Natural killer cell (primary cell): ENCODE data around the gene NF1. TPM values are rescaled to one million over a fixed set of nuclear protein-coding genes. Genes with fewer than 3 reads are reported as not detected.

Source experiments
- ATAC-seq, 3 donors: fragments of 150-1000 bp in 2 of 3; fragments of 200-7000 bp in 1 of 3; cut with Tn5 transposase; 1 replicate in 1 of 3; 2 replicates in 2 of 3; pipeline ENCODE4 v1.10.0; 2021; ENCODE audit warnings: mild to moderate bottlenecking in 2 of 3, moderate library complexity in 2 of 3
- DNase-seq, 2 donors: peaks; one replicate each; pipeline versions ENCODE4 v3.0.0 to v3.0.0-alpha.2; 2013 to 2021; ENCODE audit warnings: mixed read lengths in 1 of 2
- H3K27ac ChIP-seq: one replicate; pipeline ENCODE4 v1.5.1; 2013; ENCODE audit warnings: mild to moderate bottlenecking, low read length
- H3K27me3 ChIP-seq: one replicate; pipeline ENCODE4 v1.6.1; 2013; ENCODE audit warnings: low read length; ENCODE audit not compliant: control insufficient read depth, insufficient read depth
- H3K36me3 ChIP-seq: one replicate; pipeline ENCODE4 v1.6.1; 2013; ENCODE audit warnings: low read length; ENCODE audit not compliant: control insufficient read depth, insufficient read depth
- H3K4me1 ChIP-seq: one replicate; pipeline ENCODE4 v1.6.1; 2013; ENCODE audit warnings: low read length; ENCODE audit not compliant: control insufficient read depth, insufficient read depth
- H3K4me3 ChIP-seq: one replicate; pipeline ENCODE4 v1.5.1; 2013; ENCODE audit warnings: low read length
- H3K9me3 ChIP-seq: one replicate; pipeline ENCODE4 v1.6.1; 2013; ENCODE audit warnings: low read length; ENCODE audit not compliant: control insufficient read depth, insufficient read depth
- H3K27ac Mint-ChIP-seq, 2 donors: one replicate each; pipeline ENCODE4 v1.8.0; 2022; ENCODE audit warnings: mild to moderate bottlenecking in 2 of 2, mixed read lengths in 2 of 2, moderate library complexity in 1 of 2
- H3K27me3 Mint-ChIP-seq, 2 donors: one replicate each; pipeline ENCODE4 v1.8.0; 2022; ENCODE audit warnings: low read depth in 2 of 2, mixed read lengths in 2 of 2
- H3K36me3 Mint-ChIP-seq: one replicate; pipeline ENCODE4 v1.8.0; 2022; ENCODE audit warnings: mixed read lengths
- H3K4me1 Mint-ChIP-seq, 2 donors: one replicate each; pipeline ENCODE4 v1.8.0; 2022; ENCODE audit warnings: mixed read lengths in 2 of 2
- H3K4me3 Mint-ChIP-seq: one replicate; pipeline ENCODE4 v1.8.0; 2022; ENCODE audit warnings: mild to moderate bottlenecking, moderate library complexity, mixed read lengths
- H3K9me3 Mint-ChIP-seq, 2 donors: one replicate each; pipeline ENCODE4 v1.8.0; 2022; ENCODE audit warnings: mixed read lengths in 2 of 2
- WGBS: methylation state at CpG from one replicate; pipeline ENCODE4 v1.1.7; 2013; ENCODE audit warnings: missing lambda C conversion rate; ENCODE audit not compliant: insufficient coverage; 5-methylcytosine and 5-hydroxymethylcytosine counted together
- intact Hi-C: fragments of 100-400 bp; cut with micrococcal nuclease; formaldehyde crosslinking; loops from one replicate; pipeline ENCODE4 v1.14.2; 2022
- total RNA-seq, 4 donors: library from RNA; stranded (reverse); fragments of 120-200 nt in 1 of 4; gene quantifications; one replicate each; pipeline versions ENCODE4 v1.2.3 to v1.2.4, GENCODE V29; 2013 to 2022
- TF ChIP-seq, protein P1 (sequence below): fragments of 200-600 bp; IDR thresholded peaks from one replicate; pipeline ENCODE4 v1.8.0; 2022; ENCODE audit warnings: antibody characterized with exemption

The NF1 gene
- total RNA-seq, 3 donors from 2014 or later (not counting 1 experiment from before 2014, with no cell fraction given), result 30.3 to 40.7 (median 38.8) TPM

DNA sequence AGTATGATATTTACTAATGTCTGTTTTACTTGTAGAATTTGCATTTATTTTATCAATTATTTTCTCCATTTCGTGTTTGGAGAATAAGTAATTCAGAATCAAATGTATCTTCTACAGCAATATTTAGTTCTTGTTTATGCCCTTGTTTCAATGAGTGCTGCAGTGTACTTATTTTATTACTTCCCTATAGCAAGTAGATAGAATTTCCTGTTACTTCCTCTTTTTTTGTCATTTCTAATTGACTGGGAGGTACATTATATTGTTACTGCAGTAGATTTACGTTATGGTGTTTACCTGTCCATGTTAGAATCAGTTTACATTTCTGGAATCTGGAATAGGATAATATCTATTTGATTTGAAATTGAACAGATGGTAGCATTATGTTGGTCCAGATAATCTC lies 131.1 kb downstream of the NF1 start:
- TF ChIP-seq, protein P1, sequence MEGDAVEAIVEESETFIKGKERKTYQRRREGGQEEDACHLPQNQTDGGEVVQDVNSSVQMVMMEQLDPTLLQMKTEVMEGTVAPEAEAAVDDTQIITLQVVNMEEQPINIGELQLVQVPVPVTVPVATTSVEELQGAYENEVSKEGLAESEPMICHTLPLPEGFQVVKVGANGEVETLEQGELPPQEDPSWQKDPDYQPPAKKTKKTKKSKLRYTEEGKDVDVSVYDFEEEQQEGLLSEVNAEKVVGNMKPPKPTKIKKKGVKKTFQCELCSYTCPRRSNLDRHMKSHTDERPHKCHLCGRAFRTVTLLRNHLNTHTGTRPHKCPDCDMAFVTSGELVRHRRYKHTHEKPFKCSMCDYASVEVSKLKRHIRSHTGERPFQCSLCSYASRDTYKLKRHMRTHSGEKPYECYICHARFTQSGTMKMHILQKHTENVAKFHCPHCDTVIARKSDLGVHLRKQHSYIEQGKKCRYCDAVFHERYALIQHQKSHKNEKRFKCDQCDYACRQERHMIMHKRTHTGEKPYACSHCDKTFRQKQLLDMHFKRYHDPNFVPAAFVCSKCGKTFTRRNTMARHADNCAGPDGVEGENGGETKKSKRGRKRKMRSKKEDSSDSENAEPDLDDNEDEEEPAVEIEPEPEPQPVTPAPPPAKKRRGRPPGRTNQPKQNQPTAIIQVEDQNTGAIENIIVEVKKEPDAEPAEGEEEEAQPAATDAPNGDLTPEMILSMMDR, result no peak
- Histone ChIP-seq H3K36me3 (peaks cover 9% of the 10 kb centered on the region), H3K27ac (no peak overlapping the region), H3K9me3 (no peaks in the 10 kb centered on the region), H3K4me1 (peaks cover 3% of the 10 kb centered on the region), H3K4me3 (no peak overlapping the region), H3K27me3 (no peaks in the 10 kb centered on the region)
- H3K4me1 Mint-ChIP-seq, result peaks cover 11 to 13% of the 10 kb centered on the region in 2 donors
- no peak for DNase-seq
- H3K9me3 Mint-ChIP-seq, result no peaks in the 10 kb centered on the region
- H3K4me3 Mint-ChIP-seq, result no peak overlapping the region
- 40% methylated on average over 1 of the region's 2 CpGs for WGBS
- H3K27me3 Mint-ChIP-seq, result no peaks in the 10 kb centered on the region
- ATAC-seq, result no peak
- H3K27ac Mint-ChIP-seq, result peak overlapping the region in 1 of 2 donors; percentile 64
- intact Hi-C loops, result no loop called here
- H3K36me3 Mint-ChIP-seq, result peaks cover 7% of the 10 kb centered on the region

DNA sequence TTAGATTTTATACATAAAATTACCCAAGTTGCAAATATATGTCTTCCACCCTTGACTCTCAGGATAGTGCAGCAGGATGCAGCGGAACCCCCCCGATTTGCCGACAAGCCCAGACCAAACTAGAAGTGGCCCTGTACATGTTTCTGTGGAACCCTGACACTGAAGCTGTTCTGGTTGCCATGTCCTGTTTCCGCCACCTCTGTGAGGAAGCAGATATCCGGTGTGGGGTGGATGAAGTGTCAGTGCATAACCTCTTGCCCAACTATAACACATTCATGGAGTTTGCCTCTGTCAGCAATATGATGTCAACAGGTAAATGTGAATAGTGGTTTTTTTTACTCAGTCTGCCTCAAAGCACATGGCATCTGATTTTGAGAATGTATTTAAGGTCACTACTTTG lies 131.6 kb downstream of the NF1 start:
- peak overlapping the region; percentile 4 for H3K4me3 Mint-ChIP-seq

DNA sequence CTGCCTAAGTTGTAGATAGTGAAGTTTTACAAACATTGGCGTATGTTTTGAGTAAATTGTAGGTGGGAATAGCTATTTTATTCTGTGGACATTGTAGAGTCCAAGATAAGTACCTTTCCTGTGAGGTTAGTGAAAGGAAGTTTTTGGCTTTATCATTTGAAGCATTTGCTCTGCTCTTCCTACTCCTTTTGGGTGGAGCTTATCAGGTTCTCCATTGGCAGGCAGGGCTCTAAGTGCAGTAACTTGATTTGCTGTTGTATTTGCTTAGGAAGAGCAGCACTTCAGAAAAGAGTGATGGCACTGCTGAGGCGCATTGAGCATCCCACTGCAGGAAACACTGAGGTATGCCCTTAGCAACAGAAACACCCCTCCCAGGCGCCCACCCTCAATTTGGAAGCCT lies 132.2 kb downstream of the NF1 start:
- intact Hi-C loops, result no loop called here
- no peak for DNase-seq
- TF ChIP-seq, protein P1, result no peak
- Mint-ChIP-seq H3K36me3 (peaks cover 12% of the 10 kb centered on the region), H3K27ac (peak overlapping the region in 1 of 2 donors; percentile 14), H3K4me1 (peaks cover 11 to 13% of the 10 kb centered on the region in 2 donors), H3K27me3 (no peaks in the 10 kb centered on the region), H3K4me3 (no peak overlapping the region), H3K9me3 (no peaks in the 10 kb centered on the region)
- Histone ChIP-seq H3K36me3 (peaks cover 11% of the 10 kb centered on the region), H3K4me3 (no peak overlapping the region), H3K9me3 (no peaks in the 10 kb centered on the region), H3K27ac (no peak overlapping the region), H3K27me3 (no peaks in the 10 kb centered on the region), H3K4me1 (peaks cover 3% of the 10 kb centered on the region)
- ATAC-seq, result no peak
- WGBS, result 94% methylated on average over 2 of the region's 3 CpGs

More for the DNA sequence above, 131.6 kb downstream of the NF1 start:
- Mint-ChIP-seq H3K27ac (peak overlapping the region; percentile 14 to 64), H3K9me3 (no peaks in the 10 kb centered on the region), H3K36me3 (peaks cover 7% of the 10 kb centered on the region), H3K4me1 (peaks cover 11 to 13% of the 10 kb centered on the region in 2 donors), H3K27me3 (no peaks in the 10 kb centered on the region)
- Histone ChIP-seq H3K36me3 (peaks cover 11% of the 10 kb centered on the region), H3K4me1 (peaks cover 3% of the 10 kb centered on the region), H3K27me3 (no peaks in the 10 kb centered on the region), H3K4me3 (no peak overlapping the region), H3K9me3 (no peaks in the 10 kb centered on the region), H3K27ac (no peak overlapping the region)
- ATAC-seq (no peak), DNase-seq (no peak)
- intact Hi-C loops, result no loop called here
- WGBS, result 53% methylated on average over 3 of the region's 5 CpGs
- TF ChIP-seq, protein P1, result no peak

DNA sequence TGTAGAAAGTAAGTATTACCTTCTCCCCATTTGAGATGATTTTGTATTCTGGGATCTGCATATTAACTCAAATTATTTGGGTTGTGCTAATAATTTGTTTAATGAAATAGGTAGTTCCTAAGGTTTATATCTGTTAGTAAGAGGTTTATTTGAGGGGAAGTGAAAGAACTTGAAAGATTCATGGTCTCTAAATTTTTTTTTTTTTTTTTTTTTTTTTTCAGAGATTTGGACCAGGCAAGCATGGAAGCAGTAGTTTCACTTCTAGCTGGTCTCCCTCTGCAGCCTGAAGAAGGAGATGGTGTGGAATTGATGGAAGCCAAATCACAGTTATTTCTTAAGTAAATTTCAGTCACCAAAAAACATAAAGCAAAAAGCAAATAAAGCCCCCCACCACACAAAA lies 137.1 kb downstream of the NF1 start:
- TF ChIP-seq, protein P1, result no peak
- Mint-ChIP-seq H3K27ac (no peak overlapping the region), H3K27me3 (no peaks in the 10 kb centered on the region), H3K36me3 (peaks cover 23% of the 10 kb centered on the region), H3K4me3 (no peak overlapping the region), H3K4me1 (peaks cover 0 to 2% of the 10 kb centered on the region in 2 donors), H3K9me3 (no peaks in the 10 kb centered on the region)
- no peaks in the 10 kb centered on the region for H3K9me3 ChIP-seq
- H3K4me3 ChIP-seq, result no peak overlapping the region
- H3K36me3 ChIP-seq, result peaks cover 37% of the 10 kb centered on the region
- ATAC-seq (no peak), DNase-seq (no peak)
- H3K27me3 ChIP-seq, result no peaks in the 10 kb centered on the region
- H3K4me1 ChIP-seq, result no peaks in the 10 kb centered on the region
- intact Hi-C loops, result no loop called here
- H3K27ac ChIP-seq, result no peak overlapping the region
